Activated T-cell treated with anti-CD3 and anti-CD28 coated beads, Interleukin-2, amount 50 U/mL, for 4 hours (primary cell): ENCODE results near the gene MCF2L. TPM values are rescaled to one million over a fixed set of nuclear protein-coding genes. Genes with fewer than 3 reads are reported as not detected.
"Not testable (repeated sequence)": the region's sequence is repeated elsewhere in the genome, so short reads cannot be mapped to it uniquely, and the experiment has no call there.

Source experiments
- ATAC-seq, 2 donors: fragments of 200-7000 bp; cut with Tn5 transposase; one replicate each; pipeline ENCODE4 v1.10.0; 2021
- DNase-seq: peaks from one replicate; pipeline ENCODE4 v3.0.0-alpha.2; 2020
- H3K27me3 Mint-ChIP-seq: one replicate; pipeline ENCODE4 v1.8.0; 2021; ENCODE audit warnings: low read depth, mixed read lengths
- H3K36me3 Mint-ChIP-seq: one replicate; pipeline ENCODE4 v1.8.0; 2022; ENCODE audit warnings: mixed read lengths; ENCODE audit not compliant: insufficient read depth
- H3K4me1 Mint-ChIP-seq: one replicate; pipeline ENCODE4 v1.8.0; 2021; ENCODE audit warnings: low read depth, mixed read lengths
- H3K4me3 Mint-ChIP-seq: one replicate; pipeline ENCODE4 v1.8.0; 2021; ENCODE audit warnings: mild to moderate bottlenecking, moderate library complexity, mixed read lengths
- H3K9me3 Mint-ChIP-seq: one replicate; pipeline ENCODE4 v1.8.0; 2021; ENCODE audit warnings: mixed read lengths
- total RNA-seq, 3 donors: library from RNA; stranded (reverse); gene quantifications; one replicate each; pipeline ENCODE4 v1.2.1, GENCODE V29; 2021

The MCF2L gene
- total RNA-seq, 3 donors from 2014 or later = 8.6 to 9.3 (median 8.9) TPM

DNA sequence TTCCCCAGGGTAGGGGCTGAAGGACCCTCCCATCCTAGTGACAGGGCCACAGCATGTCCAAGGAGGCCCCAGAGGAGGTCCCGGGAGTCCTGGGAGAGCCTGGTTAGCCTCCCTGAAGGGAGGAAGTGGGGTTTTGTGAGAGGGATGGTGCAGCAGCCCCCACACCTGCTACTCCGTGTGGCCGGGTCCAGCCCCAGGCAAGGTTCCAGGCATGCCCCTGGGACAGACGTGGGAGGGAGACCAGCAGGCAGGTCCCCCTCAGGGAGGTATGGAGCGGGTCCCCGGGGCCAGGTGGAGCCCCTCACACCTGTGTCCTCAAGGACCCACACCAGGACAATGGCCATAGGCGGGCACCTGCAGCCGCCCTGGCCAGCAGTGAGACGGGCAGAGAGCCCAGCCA lies 134.6 kb downstream of the MCF2L start:
- Mint-ChIP-seq H3K4me3 (no peak overlapping the region), H3K27me3 (no peaks in the 10 kb centered on the region), H3K36me3 (no peaks in the 10 kb centered on the region), H3K4me1 (no peaks in the 10 kb centered on the region), H3K9me3 (no peaks in the 10 kb centered on the region)
- no peak for ATAC-seq
- DNase-seq = no peak

DNA sequence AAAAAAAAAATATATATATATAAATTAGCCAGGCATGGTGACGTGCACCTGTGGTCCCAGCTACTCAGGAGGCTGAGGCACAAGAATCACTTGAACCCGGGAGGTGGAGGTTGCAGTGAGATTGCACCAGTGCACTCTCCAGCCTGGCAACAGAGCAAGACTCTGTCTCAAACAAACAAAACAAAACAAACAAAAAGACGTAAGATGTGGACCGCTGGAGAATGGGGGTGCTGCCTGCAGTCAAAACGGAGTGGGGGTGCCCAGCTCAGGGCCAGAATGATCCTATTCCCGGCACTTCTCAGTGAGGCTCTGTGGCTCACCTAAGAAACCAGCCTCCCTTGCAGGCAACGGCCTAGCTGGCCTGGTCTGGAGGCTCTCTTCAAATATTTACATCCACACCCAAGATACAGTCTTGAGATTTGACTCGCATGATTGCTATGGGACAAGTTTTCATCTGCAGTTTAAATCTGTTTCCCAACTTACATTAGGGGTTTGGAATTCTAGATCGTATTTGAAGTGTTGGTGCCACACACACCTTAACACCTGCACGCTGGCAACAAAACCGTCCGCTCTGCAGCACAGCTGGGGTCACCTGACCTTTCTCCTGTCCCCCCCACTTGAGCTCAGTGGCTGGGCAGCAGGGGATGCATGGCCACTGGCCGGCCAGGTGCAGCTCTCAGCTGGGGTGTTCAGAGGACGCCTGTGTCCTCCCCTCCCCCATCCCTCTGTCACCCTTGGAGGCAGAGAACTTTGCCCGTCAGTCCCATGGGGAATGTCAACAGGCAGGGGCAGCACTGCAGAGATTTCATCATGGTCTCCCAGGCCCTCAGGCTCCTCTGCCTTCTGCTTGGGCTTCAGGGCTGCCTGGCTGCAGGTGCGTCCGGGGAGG lies 136.3 kb downstream of the MCF2L start, which contains the start of gene F7:
Gene F7, plus strand, starts transcription at position 760 of the 889 bp plus-strand sequence. Its CDS starts 51 bp downstream, at position 811.
- Mint-ChIP-seq H3K4me1 (no peaks in the 10 kb centered on the region), H3K4me3 (no peak within 1 kb of the TSS), H3K9me3 (no peaks in the 10 kb centered on the region), H3K36me3 (no peaks in the 10 kb centered on the region), H3K27me3 (peaks cover 3% of the 10 kb centered on the region)
- no peak for ATAC-seq
- no peak for DNase-seq

DNA sequence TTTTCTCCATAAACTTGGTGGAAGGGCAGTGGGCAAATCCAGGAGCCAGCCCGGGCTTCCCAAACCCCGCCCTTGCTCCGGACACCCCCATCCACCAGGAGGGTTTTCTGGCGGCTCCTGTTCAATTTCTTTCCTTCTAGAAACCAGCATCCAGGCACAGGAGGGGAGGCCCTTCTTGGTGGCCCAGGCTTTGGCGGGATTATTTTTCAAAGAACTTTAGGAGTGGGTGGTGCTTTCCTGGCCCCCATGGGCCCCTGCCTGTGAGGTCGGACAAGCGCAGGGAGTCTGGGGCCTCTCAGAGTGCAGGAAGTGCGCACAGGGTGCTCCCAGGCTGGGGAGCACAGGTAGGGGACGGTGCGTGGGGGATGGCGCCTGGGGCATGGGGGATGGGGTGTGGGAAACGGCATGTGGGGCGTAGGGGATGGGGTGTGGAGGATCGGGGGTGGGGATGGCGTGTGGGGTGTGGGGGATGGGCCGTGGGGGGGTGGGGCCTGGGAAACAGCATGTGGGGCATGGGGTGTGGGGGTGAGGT lies 137.0 kb downstream of the MCF2L start:
- no peak for ATAC-seq
- H3K27me3 Mint-ChIP-seq = peaks cover 3% of the 10 kb centered on the region
- H3K4me3 Mint-ChIP-seq = no peak overlapping the region
- H3K4me1 Mint-ChIP-seq = no peaks in the 10 kb centered on the region
- no peak for DNase-seq
- H3K9me3 Mint-ChIP-seq = no peaks in the 10 kb centered on the region
- H3K36me3 Mint-ChIP-seq = no peaks in the 10 kb centered on the region

DNA sequence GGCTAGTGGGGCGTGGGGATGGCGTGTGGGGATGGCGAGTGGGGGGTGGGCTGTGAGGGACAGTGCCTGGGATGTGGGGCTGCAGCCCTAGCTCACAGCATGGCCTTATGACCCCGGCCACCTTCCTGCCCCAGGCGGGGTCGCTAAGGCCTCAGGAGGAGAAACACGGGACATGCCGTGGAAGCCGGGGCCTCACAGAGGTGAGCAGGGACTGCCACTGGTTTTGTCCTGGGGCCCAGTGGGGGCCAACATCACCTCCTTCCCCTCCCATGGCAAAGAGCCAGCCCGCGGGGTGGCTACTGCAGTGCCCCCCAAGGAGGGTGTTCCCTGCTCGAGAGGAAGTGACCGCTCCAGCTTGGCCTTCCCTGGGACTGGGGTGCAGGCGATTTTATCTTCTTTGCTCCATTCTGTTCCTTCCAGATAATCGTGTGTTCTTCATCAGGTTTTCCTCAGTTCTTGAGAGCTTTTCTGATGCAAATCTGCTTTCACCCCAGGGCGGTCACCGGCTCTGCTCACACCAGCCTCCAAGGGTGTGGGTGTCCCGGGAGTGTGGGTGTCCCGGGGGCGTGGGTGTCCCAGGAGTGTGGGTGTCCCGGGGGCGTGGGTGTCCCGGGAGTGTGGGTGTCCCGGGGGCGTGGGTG lies 137.8 kb downstream of the MCF2L start:
- Mint-ChIP-seq H3K27me3 (peaks cover 3% of the 10 kb centered on the region), H3K36me3 (no peaks in the 10 kb centered on the region), H3K4me3 (no peak overlapping the region), H3K9me3 (no peaks in the 10 kb centered on the region), H3K4me1 (no peaks in the 10 kb centered on the region)
- DNase-seq = no peak
- no peak for ATAC-seq

DNA sequence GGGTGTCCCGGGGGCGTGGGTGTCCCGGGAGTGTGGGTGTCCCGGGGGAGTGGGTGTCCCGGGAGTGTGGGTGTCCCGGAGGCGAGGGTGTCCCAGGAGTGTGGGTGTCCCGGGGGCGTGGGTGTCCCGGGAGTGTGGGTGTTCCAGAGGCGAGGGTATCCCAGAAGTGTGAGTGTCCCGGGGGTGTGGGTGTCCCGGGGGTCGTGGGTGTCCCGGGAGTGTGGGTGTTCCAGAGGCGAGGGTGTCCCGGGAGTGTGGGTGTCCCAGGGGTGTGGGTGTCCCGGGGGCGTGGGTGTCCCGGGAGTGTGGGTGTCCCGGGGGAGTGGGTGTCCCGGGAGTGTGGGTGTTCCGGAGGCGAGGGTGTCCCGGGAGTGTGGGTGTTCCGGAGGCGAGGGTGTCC lies 139.5 kb downstream of the MCF2L start:
- ATAC-seq, H3K27me3 Mint-ChIP-seq, DNase-seq, H3K4me1 Mint-ChIP-seq, H3K9me3 Mint-ChIP-seq, H3K36me3 Mint-ChIP-seq, H3K4me3 Mint-ChIP-seq: not testable (repeated sequence)

DNA sequence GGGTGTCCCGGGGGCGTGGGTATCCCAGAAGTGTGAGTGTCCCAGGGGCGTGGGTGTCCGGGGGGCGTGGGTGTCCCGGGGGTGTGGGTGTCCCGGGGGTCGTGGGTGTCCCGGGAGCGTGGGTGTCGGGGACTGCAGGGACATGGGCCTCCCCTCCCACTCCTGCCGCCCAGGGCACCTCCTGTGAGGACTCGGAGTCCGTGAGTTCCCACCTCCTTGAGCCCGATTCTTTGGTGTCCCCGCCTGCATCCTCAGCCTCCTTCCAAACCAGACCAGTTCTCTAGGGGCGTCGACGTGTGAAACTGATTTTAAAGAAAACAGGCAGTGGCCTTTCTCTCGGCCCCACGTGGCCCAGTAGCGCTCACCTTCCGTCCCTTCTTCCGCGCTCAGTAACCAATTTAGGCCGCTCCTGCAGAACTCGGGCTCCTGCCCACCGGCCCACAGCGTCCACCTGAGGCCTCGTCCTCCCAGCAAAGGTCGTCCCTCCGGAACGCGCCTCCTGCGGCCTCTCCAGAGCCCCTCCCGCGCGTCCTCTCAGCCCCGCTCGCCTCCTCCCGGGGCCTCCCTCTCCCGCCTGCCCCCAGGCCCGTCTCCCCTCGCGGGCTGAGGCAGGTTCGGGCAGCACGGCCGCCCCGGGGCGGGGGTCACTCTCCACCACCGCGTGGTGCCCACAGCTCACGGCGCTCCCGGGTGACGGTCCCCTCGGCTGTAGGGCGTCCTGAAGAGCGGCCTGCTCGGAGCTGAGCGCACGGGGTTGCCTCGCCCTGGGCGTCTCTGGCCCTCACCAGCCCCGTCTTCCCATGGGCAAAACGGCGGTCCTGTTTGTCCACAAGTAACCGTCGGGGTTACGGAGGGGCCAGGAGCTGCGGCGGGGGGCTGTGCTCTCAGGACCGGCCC lies 140.4 kb downstream of the MCF2L start:
- ATAC-seq (peak in 1 of 2 donors; percentile 12), DNase-seq (no peak)
- H3K27me3 Mint-ChIP-seq = peaks cover 6% of the 10 kb centered on the region
- no peaks in the 10 kb centered on the region for H3K36me3 Mint-ChIP-seq
- no peaks in the 10 kb centered on the region for H3K4me1 Mint-ChIP-seq
- H3K9me3 Mint-ChIP-seq = no peaks in the 10 kb centered on the region
- H3K4me3 Mint-ChIP-seq = peak overlapping the region; percentile 31

DNA sequence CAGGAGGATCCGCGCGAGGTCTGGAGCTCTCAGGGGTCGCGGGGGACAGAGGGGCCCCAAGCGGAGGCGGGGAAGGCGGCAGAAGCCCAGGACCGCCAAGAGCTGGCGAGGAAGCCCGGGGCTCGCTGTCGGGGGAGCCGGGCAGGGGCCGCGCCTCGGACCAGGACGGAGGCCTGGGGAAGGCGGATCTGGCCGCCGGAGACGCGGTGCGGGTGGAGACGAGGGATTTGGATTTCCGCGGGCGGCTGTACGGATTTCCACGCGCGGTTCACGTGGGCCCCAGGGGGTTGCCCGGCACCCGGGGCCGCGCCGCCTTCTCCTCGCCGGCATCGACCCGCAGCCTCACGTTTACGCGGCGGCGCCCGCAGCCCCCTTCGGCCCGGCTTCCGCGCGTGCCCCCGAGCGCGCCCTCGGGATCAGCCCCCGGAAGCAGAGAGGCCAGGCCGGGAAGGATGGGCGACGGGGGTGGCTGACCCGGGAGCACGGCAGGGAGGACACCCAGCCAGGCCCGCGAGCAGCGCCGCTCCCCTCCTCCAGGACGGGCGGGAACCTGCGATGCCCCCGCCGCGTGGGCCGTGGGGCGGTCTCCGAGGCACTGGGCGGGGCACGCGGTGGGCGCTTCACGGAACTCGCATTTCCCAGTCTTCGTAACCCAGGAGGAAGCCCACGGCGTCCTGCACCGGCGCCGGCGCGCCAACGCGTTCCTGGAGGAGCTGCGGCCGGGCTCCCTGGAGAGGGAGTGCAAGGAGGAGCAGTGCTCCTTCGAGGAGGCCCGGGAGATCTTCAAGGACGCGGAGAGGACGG lies 141.2 kb downstream of the MCF2L start:
- ATAC-seq = peak; percentile 59 to 67
- peak; percentile 50 for DNase-seq

DNA sequence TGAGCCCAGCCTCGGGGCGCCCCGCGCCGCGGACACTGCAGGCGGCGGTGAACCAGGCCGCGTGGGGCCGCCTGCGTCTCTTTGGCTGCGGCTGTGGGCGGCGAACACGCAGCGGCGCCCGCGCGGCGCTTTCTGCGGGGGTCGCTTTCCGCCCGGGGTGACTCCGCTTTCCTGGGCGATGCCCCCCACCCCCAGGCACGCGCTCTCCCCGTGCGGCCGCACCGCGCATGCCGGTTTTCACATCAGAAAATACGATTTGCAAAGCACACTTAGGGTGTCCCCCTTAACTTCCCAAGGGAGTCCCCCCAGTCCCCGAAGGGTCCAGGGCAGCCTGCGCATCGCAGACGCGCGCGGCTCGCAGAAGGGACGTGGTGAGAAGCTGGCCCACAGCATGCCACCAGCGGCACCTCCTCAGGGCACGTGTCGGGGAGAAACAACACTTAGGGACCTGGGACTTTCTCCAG lies 141.9 kb downstream of the MCF2L start:
- Mint-ChIP-seq H3K4me1 (no peaks in the 10 kb centered on the region), H3K27me3 (peaks cover 7% of the 10 kb centered on the region), H3K9me3 (no peaks in the 10 kb centered on the region), H3K4me3 (peak overlapping the region; percentile 45), H3K36me3 (no peaks in the 10 kb centered on the region)
- ATAC-seq (peak; percentile 34 to 49), DNase-seq (peak; percentile 14)

More for the DNA sequence above, 141.2 kb downstream of the MCF2L start:
- Mint-ChIP-seq H3K9me3 (no peaks in the 10 kb centered on the region), H3K4me3 (peak overlapping the region; percentile 45), H3K27me3 (peaks cover 7% of the 10 kb centered on the region), H3K36me3 (no peaks in the 10 kb centered on the region), H3K4me1 (no peaks in the 10 kb centered on the region)

DNA sequence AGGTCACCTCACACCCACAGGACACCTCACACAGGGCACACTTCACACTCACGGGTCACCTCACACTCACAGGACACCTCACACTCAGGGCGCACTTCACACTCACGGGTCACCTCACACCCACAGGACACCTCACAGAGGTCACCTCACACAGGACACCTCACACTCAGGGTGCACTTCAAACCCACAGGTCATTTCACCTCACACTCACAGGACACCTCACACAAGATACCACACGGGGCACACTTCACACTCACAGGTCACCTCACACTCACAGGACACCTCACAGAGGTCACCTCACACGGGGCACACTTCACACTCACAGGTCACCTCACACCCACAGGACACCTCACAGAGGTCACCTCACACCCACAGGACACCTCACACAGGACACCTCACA lies 142.8 kb downstream of the MCF2L start:
- H3K4me3 Mint-ChIP-seq, H3K27me3 Mint-ChIP-seq, ATAC-seq, H3K4me1 Mint-ChIP-seq, H3K36me3 Mint-ChIP-seq, H3K9me3 Mint-ChIP-seq, DNase-seq: not testable (repeated sequence)

DNA sequence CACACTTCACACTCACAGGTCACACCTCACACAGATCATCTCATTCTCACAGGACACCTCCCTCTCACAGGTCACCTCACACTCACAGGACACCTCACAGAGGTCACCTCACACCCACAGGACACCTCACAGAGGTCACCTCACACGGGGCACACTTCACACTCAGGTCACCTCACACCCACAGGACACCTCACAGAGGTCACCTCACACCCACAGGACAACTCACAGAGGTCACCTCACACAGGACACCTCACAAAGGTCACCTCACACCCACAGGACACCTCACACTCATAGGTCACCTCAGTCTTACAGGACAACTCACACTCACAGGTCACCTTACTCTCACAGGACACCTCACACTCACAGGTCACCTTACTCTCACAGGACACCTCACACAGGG lies 143.5 kb downstream of the MCF2L start:
- H3K27me3 Mint-ChIP-seq, ATAC-seq, DNase-seq, H3K36me3 Mint-ChIP-seq, H3K4me1 Mint-ChIP-seq, H3K9me3 Mint-ChIP-seq, H3K4me3 Mint-ChIP-seq: not testable (repeated sequence)

DNA sequence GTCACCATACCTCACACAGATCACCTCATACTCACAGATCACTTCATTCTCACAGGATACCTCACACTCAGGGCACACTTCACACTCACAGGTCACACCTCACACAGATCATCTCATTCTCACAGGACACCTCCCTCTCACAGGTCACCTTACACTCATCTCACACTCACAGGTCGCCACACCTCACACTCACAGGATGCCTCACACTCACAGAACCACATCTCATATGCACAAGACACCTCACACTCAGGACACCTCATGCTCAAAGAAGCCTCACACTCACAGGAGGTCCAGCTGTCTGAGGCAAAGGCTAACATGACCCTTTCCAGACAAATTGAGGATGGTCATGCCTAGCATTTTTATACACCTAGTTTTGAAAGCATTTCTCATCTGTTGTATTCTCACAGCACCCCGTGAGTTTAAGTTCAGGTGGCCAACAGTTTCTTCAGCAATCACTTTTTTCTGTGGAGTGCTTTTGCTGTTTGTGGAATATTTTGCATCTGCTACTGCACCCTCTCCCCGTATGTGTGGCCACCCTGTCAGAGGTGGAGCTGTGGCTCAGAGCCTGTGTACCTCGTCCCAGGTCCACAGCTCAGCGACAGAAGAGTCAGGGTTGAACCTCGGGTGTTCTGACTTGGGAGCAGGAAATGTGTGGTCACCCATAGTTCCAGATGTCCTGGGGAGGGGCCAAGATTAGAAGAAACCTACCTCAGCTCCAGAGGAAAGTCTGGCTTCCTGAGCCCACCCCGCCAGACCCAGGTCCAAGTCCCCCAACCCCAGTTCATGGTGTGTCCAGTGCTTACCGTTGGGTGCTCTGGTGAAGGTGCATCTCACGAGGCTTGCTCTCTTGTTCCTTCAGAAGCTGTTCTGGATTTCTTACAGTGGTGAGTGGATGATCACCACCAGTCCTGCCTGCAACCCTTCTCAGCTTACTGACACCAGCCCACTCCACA lies 144.2 kb downstream of the MCF2L start:
- Mint-ChIP-seq H3K36me3 (no peaks in the 10 kb centered on the region), H3K4me3 (no peak overlapping the region), H3K9me3 (no peaks in the 10 kb centered on the region), H3K27me3 (peaks cover 7% of the 10 kb centered on the region), H3K4me1 (no peaks in the 10 kb centered on the region)
- ATAC-seq = no peak
- peak; percentile 1 for DNase-seq

DNA sequence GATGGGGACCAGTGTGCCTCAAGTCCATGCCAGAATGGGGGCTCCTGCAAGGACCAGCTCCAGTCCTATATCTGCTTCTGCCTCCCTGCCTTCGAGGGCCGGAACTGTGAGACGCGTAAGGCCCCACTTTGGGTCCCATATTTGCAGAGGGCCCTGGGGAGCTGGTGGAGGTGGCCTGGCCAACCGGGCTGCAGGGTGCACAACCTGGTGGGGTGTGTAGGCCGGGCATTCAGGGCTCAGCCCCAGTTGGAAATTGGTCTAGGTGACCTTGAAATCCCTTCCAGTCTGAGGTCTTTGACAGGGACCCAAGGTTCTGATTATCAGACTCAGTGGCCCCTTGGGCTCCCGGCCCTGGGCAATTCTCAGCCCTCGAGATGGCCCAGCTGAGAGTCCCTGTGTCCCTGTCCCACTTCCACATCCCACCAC lies 144.8 kb downstream of the MCF2L start:
- no peak for ATAC-seq
- H3K4me1 Mint-ChIP-seq = no peaks in the 10 kb centered on the region

More for the DNA sequence above, 144.8 kb downstream of the MCF2L start:
- Mint-ChIP-seq H3K27me3 (peaks cover 7% of the 10 kb centered on the region), H3K36me3 (no peaks in the 10 kb centered on the region), H3K9me3 (no peaks in the 10 kb centered on the region), H3K4me3 (no peak overlapping the region)
- DNase-seq = no peak
